GM21717 (cell line): ENCODE measurements around the gene KIAA0586.
"Not testable (repeated sequence)": the region's sequence is repeated elsewhere in the genome, so short reads cannot be mapped to it uniquely, and the experiment has no call there.

Experiments used
- ATAC-seq: cut with Tn5 transposase; IDR thresholded peaks from one replicate; pipeline ENCODE4 v1.9.1; 2021; ENCODE audit warnings: mild to moderate bottlenecking, moderate library complexity; ENCODE audit not compliant: unreplicated experiment

KIAA0586 gene

GRCh38 chr14:58427281-58428117 lies at the start of gene KIAA0586, which contains the start of gene TIMM9:
KIAA0586 (plus strand) TSS chr14:58427719; CDS start chr14:58428265, 546 bp downstream.
TIMM9 (minus strand) TSS chr14:58427531; CDS start chr14:58411945, 15,586 bp downstream.
- ATAC-seq, result peak; percentile 77

GRCh38 chr14:58390830-58391229 lies 36.7 kb upstream of the KIAA0586 start:
- no peak for ATAC-seq

DNA sequence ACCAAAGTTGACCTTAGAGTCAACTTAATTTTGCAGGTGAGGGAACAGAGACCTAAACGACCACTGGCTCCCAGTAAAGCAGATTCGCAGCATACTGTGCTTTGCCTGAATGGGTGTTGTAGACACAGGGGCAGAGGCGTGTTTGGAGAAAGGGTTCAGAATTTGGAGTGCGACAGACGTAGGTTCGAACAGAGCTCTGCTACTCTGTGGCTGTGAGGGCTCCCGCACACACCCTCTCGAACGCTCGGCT lies 32.0 kb upstream of the KIAA0586 start:
- no peak for ATAC-seq

DNA sequence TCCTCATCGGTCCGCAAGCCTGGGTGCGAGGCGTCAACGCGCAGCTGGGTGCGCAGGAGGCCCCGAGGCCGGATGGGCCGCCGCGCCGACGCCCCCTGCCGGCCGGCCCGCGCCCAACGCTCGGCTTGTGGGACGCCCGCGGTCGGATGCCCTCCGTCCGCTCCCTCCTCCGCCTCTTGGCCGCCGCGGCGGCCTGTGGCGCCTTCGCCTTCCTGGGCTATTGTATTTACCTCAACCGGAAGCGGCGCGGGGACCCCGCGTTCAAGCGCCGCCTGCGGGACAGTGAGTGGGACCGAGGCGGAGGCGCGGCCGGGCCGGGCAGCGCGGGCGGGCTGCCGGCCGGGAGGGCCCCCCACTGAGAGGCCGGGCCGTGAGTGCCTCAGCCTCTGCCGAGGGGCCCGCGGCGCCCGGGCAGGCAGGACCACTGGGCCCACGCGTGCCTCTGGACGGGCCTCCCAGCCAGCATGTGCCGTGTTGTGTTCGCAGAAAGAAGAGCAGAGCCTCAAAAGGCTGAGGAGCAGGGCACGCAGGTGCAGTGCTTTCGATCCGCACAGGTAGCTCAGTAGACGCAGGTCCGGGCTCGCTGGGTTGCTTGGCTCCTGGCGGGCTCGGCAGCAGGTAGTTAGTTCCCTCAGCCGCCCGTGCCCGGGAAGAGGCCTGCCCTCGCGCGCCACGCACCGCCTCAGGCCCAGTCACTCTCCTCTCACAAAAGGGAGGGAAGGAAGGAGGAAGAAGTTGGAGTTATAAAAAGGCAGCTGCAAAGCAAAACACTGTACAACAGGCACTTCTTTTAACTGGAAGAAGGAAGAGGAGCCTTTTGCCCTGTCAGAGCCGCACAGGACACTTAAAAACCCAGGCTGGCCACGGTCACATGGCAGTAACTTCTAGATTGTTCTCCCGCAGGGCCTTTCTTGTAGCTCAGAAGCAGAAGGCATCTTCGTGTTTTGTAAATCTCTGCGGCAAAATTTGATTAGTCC lies 31.4 kb upstream of the KIAA0586 start, which contains the start of gene TOMM20L:
Gene TOMM20L, plus strand, starts transcription at position 119 of the 977 bp plus-strand sequence. Its CDS starts 28 bp downstream, at position 147.
- ATAC-seq, result peak; percentile 93

GRCh38 chr14:58397156-58397555 lies 30.4 kb upstream of the KIAA0586 start:
- no peak for ATAC-seq

GRCh38 chr14:58398495-58398894 lies 29.0 kb upstream of the KIAA0586 start:
- no peak for ATAC-seq

- no peak for ATAC-seq
Measured at GRCh38 chr14:58398895-58399294, 28.6 kb upstream of the KIAA0586 start.

DNA sequence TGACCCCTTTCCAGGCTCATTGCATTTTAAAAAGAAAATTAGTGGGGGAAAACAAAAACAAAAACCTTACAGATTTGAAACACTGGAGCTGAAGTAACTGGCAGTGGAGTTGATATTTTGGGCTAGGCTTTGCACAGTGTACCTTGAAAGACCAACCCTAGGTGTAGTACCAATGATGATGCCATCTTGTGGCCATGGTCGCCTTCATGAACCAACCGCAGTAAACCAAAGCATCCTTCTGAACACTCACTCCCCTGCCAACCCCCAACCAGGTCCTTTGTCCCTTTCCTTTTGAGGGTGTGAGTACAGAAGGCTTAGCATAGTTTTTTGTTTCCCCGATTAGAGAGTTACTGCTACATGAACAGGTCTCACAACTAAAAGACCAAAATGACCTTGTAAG lies 25.9 kb upstream of the KIAA0586 start:
- no peak for ATAC-seq

DNA sequence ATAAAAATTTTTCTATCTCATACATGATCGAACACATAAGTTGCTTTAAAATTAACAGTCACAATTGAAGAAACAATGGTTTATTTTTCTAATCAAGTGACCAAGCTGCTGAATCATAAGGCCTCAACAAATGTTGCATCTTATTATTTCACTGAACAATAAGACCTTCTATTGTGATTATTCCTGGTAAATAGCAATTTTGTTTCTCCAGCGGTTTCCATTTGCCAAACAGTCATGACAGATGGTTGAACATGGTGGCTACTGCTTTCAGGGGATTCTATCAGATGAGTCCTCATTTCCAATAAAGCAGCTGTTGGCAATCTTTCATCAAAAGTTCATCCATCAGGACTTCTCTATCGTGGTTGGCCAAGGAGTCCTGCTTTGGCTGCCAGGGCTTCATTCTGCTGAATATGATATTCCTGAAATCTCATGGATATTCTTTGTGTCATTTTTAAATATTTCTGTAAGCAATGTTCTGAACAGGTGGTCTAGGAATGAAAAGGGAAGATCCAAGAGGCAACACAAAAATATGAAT lies 18.8 kb upstream of the KIAA0586 start:
- ATAC-seq, result no peak

DNA sequence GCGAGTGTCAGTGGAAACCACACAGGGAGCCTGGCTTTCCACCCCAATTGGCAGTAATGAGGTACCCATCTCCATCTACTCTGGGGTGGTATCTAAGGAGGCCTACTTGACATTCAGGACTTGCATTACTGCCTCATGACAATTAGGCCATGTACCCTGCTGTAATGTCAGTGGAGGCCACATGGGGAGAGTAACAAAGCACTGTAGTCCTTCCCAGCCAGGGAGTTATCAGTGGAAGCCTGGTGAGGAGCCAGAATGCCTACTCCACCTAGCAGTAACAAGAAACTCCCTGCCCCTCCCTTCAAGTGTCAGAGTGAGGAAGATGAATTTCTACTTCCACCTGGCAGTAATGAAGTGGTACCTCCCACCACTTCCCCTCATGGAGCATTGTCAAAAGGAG lies 12.7 kb upstream of the KIAA0586 start:
- no peak for ATAC-seq

GRCh38 chr14:58415636-58416547 lies 11.6 kb upstream of the KIAA0586 start:
- no peak for ATAC-seq

DNA sequence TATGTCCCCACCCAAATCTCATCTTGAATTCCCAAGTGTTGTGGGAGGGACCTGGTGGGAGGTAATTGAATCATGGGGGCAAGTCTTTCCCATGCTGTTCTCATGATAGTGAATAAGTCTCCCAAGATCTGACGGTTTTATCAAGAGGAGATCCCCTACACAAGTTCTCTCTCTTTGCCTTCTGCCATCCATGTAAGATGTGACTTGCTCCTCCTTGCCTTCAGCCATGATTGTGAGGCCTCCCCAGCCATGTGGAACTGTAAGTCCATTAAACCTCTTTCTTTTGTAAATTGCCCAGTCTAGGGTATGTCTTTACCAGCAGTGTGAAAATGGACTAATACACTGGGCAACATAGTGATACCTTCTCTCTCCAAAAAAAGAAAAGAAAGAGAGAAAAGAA lies 10.6 kb upstream of the KIAA0586 start:
- not testable (repeated sequence) for ATAC-seq

DNA sequence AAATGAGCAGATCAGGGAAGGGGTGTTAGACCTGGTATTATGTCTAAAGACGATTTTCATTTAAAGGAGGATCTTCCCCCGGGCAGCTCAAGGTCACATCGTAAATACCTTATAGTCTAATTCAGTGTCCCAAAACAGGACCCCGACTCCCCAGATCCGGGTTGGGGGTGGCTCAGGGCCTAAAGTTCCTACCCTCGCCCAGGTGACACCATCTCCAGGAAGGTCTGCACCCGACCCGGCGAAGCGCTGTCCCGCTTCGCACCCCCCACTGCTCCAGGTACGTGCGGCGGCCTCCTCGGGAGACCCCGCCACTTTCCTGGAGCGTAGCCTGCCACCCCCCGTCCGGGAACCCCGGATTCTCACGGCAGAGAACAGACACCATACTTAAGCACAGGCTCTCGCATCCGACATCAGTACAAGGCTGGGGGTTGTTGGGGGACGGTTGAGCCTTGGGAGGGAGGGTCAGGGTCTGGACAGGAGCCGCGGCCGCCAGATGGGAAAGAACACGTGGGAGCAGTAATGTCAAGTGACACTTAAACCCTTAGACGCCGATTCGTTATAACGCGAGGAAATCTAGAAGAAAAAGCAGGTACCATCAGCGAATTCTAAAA lies 744 bp upstream of the KIAA0586 start:
- ATAC-seq, result peak; percentile 49

GRCh38 chr14:58428118-58428683 lies 682 bp downstream of the KIAA0586 start:
- ATAC-seq, result peak; percentile 10

- no peak for ATAC-seq
Measured at GRCh38 chr14:58430156-58430555, 2.6 kb downstream of the KIAA0586 start.

DNA sequence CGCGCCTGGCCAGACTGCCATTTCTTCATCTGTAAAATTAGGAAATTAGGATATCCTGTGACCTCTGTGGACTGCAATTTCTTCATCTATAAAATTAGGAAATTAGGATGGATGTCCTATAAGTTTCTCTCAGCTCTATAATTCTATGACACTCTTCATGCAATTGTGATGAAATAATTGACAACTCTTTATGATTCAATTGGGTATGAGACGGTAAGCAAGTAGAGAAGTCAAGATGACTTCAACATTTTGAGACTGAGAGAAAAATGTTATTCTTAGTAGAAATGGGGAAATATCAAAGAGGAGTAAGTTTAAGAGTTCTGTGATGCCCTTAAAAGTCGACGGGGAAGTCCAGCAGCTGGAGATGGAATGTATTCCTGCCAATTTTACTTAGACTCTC lies 12.0 kb downstream of the KIAA0586 start:
- ATAC-seq, result no peak

GRCh38 chr14:58444627-58445026 lies 17.1 kb downstream of the KIAA0586 start:
- ATAC-seq, result no peak

DNA sequence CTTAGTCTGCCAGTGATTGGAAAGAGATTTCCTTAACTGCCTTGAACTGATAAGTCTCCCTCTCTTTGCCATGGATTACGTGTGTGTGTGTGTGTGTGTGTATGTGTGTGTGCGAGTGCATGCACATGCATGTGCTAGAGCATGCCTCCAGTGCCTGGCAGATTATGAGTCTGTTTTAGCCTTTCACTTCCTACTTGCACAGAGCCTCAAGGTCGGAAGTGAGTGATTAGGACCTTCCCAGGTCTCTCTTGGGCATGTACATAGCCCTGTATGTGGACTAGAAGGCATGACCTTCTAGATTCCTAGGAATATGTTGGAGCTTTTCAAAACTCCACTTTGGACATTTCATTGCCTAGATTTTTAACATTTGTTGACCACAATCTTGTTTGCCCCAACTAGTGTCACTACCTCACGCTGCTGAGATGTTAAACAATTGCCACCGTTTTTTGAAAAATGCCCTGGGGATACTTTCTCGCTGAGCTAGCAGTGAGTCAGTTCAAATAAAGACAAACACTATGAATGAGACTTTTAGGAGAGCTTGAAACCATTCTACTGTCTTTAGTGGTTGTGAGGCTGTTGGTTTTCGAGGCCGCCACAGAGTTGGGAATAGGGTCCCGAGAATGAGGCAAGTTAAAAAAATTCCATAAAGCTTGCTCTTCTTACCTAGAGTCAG lies 28.2 kb downstream of the KIAA0586 start:
- ATAC-seq, result no peak

GRCh38 chr14:58460772-58461171 lies 33.3 kb downstream of the KIAA0586 start:
- no peak for ATAC-seq
